ENCODE results near the gene PBRM1. TPM values are rescaled to one million over a fixed set of nuclear protein-coding genes. Genes with fewer than 3 reads are reported as not detected.

The PBRM1 gene
- total and polyA plus RNA-seq, 2 donors (not counting 1 experiment from before 2014, with no cell fraction given), result 16.8 to 85.9 TPM

- Histone ChIP-seq H3K9me3 (ENCODE audit: control extremely low read depth in 1 of 3, control insufficient read depth in 2 of 3, insufficient read depth in 1 of 3, low read length in 2 of 3) (no peaks in the 10 kb centered on the region), H3K9ac (ENCODE audit: low read length) (no peak overlapping the region), H3K36me3 (replicated peaks in 1 of 2; ENCODE audit: control extremely low read depth in 1 of 2, control insufficient read depth in 1 of 2, extremely low read depth in 1 of 2, insufficient read depth in 2 of 2, low read length in 1 of 2) (no peaks in the 10 kb centered on the region), H3K79me2 (ENCODE audit: control insufficient read depth, insufficient read depth, low read length) (no peaks in the 10 kb centered on the region), H3K4me1 (ENCODE audit: control insufficient read depth in 2 of 2, insufficient read depth in 2 of 2, low read length in 2 of 2) (peaks cover 11 to 17% of the 10 kb centered on the region in 2 donors), H3K4me2 (replicated peaks; ENCODE audit: low read depth, low read length, poor library complexity, severe bottlenecking) (peak overlapping the region; percentile 55), H2AFZ (ENCODE audit: insufficient read depth, low read depth, low read length, poor library complexity, severe bottlenecking) (peak overlapping the region; percentile 69), H3K27ac (ENCODE audit: low read length in 2 of 2) (no peak overlapping the region), H4K20me1 (ENCODE audit: control insufficient read depth, insufficient read depth, low read length, poor library complexity, severe bottlenecking) (no peaks in the 10 kb centered on the region), H3K4me3 (ENCODE audit: control extremely low read depth in 1 of 5, extremely low read depth in 1 of 5, insufficient read depth in 1 of 5, low read depth in 2 of 5, low read length in 4 of 5) (no peak overlapping the region), H3K27me3 (replicated peaks in 1 of 4; ENCODE audit: control extremely low read depth in 1 of 4, control insufficient read depth in 3 of 4, insufficient read depth in 4 of 4, low read length in 3 of 4) (no peaks in the 10 kb centered on the region)
- ATAC-seq (ENCODE audit: low read depth) (peak; percentile 60), DNase-seq (peak; percentile 63)
- TF ChIP-seq CTCF (IDR thresholded peaks at IDR 0.05), result no peak
- no peak for TF ChIP-seq EZH2 (IDR thresholded peaks at IDR 0.05; ENCODE audit: borderline replicate concordance, insufficient read depth, low read depth, low read length, poor library complexity, severe bottlenecking)
- POLR2A ChIA-PET, result no interaction called here
- intact Hi-C loops (cut with micrococcal nuclease), result no loop called here
- CTCF ChIA-PET, result interaction anchor here (1.5 kb wide), 1 partner anchor 27 kb away, joined by 3 read pairs; no protein-coding TSS in a partner anchor
- no peaks in the 10 kb centered on the region for H3K9me3 Mint-ChIP-seq (ENCODE audit: insufficient read depth)
- H3K27ac Mint-ChIP-seq, result peak overlapping the region; percentile 80
- H3K4me1 Mint-ChIP-seq, result peaks cover 17% of the 10 kb centered on the region
- WGBS (ENCODE audit: insufficient coverage), result 19% methylated on average over 23 of the region's 24 CpGs
- H3K4me3 Mint-ChIP-seq, result no peak overlapping the region
- no peaks in the 10 kb centered on the region for H3K27me3 Mint-ChIP-seq
These were observed 187.3 kb downstream of the PBRM1 start for GRCh38 chr3:52498137-52499054.
